OCI-LY3 (cell line): Measurements from ENCODE around the gene AKT3.

Experiments
- H2AFZ ChIP-seq: fragments of 200-600, 300-600 bp; shearing (Covaris generic); 2 replicates; pipeline ENCODE4 v1.6.0; 2014; ENCODE audit warnings: antibody characterized with exemption, low read depth, low read length
- H3K27ac ChIP-seq: fragments of 200-600, 300-600 bp; sonication (generic); 2 replicates; pipeline ENCODE4 v1.5.1; 2014; ENCODE audit warnings: mild to moderate bottlenecking, low read length, moderate library complexity, mixed read lengths
- H3K27me3 ChIP-seq: fragments of 200-600, 300-600 bp; sonication (generic); 2 replicates; pipeline ENCODE4 v1.6.1; 2014; ENCODE audit warnings: low read depth, low read length, mixed read lengths
- H3K36me3 ChIP-seq: fragments of 200-600, 300-600 bp; sonication (generic); replicated peaks from 2 replicates; pipeline ENCODE3; 2014; ENCODE audit warnings: low read depth, low read length, mixed read lengths
- H3K4me1 ChIP-seq: fragments of 300-600, 200-600 bp; sonication (generic); 2 replicates; pipeline ENCODE4 v1.6.1; 2014; ENCODE audit warnings: low read length, mixed read lengths
- H3K4me2 ChIP-seq: fragments of 200-600, 300-600 bp; sonication (generic); 2 replicates; pipeline ENCODE4 v1.6.1; 2014; ENCODE audit warnings: low read length, mixed read lengths
- H3K4me3 ChIP-seq: fragments of 300-600, 200-600 bp; sonication (generic); 2 replicates; pipeline ENCODE4 v1.5.1; 2014; ENCODE audit warnings: antibody characterized with exemption, mild to moderate bottlenecking, low read length, moderate library complexity
- H3K79me2 ChIP-seq: fragments of 300-600, 200-600 bp; shearing (Covaris generic); 2 replicates; pipeline ENCODE4 v1.6.1; 2014; ENCODE audit warnings: mild to moderate bottlenecking, low read length, mixed read lengths
- H3K9ac ChIP-seq: fragments of 300-600, 200-600 bp; shearing (Covaris generic); 2 replicates; pipeline ENCODE4 v1.6.0; 2014; ENCODE audit warnings: mild to moderate bottlenecking, low read length, moderate library complexity
- H3K9me3 ChIP-seq: fragments of 200-600, 300-600 bp; shearing (Covaris generic); 2 replicates; pipeline ENCODE4 v1.6.1; 2014; ENCODE audit warnings: low read length, mixed read lengths; ENCODE audit not compliant: insufficient read depth
- H4K20me1 ChIP-seq: fragments of 200-600, 300-600 bp; sonication (generic); 2 replicates; pipeline ENCODE4 v1.6.1; 2016; ENCODE audit warnings: low read length, mixed read lengths; ENCODE audit not compliant: insufficient read depth
- CTCF ChIP-seq: fragments of 200-600, 300-600 bp; sonication (generic); IDR thresholded peaks from 2 replicates; pipeline ENCODE4 v1.5.1; 2014; ENCODE audit warnings: antibody characterized with exemption, low read length, low read depth
- EZH2phosphoT487 ChIP-seq: fragments of 200-600 bp; shearing (Covaris generic); IDR thresholded peaks from 2 replicates; pipeline ENCODE4 v1.6.1; 2018; ENCODE audit warnings: antibody characterized with exemption, mixed run types, low read depth

The AKT3 gene

GRCh38 chr1:243474906-243475305, 375.1 kb downstream of the AKT3 start:
- Histone ChIP-seq H3K4me1 (peaks cover 28% of the 10 kb centered on the region), H4K20me1 (no peaks in the 10 kb centered on the region), H3K4me3 (no peak overlapping the region), H3K36me3 (no peaks in the 10 kb centered on the region), H3K79me2 (no peaks in the 10 kb centered on the region), H2AFZ (no peak overlapping the region), H3K9me3 (no peaks in the 10 kb centered on the region), H3K9ac (no peak overlapping the region), H3K27ac (no peak overlapping the region), H3K4me2 (no peak overlapping the region), H3K27me3 (no peaks in the 10 kb centered on the region)
- TF ChIP-seq CTCF (no peak), EZH2phosphoT487 (no peak)

- Histone ChIP-seq H3K36me3 (no peaks in the 10 kb centered on the region), H2AFZ (no peak overlapping the region), H3K27ac (no peak overlapping the region), H3K4me3 (no peak overlapping the region), H3K27me3 (no peaks in the 10 kb centered on the region), H3K4me1 (peaks cover 28% of the 10 kb centered on the region), H3K9me3 (no peaks in the 10 kb centered on the region), H3K79me2 (no peaks in the 10 kb centered on the region), H3K4me2 (peak overlapping the region; percentile 80), H3K9ac (no peak overlapping the region), H4K20me1 (no peaks in the 10 kb centered on the region)
- TF ChIP-seq CTCF, result no peak
- TF ChIP-seq EZH2phosphoT487, result no peak
Measured at GRCh38 chr1:243474136-243474881, 375.7 kb downstream of the AKT3 start.

- no peak overlapping the region for H3K27ac ChIP-seq
- no peak for TF ChIP-seq EZH2phosphoT487
- TF ChIP-seq CTCF, result no peak
- peaks cover 28% of the 10 kb centered on the region for H3K4me1 ChIP-seq
- no peaks in the 10 kb centered on the region for H3K27me3 ChIP-seq
- peak overlapping the region; percentile 80 for H3K4me2 ChIP-seq
- peak overlapping the region; percentile 29 for H3K9ac ChIP-seq
- no peaks in the 10 kb centered on the region for H3K9me3 ChIP-seq
- H2AFZ ChIP-seq, result 0 out of 2 replicates have a peak overlapping the region, but pooled peaks have one; percentile 0
- H3K79me2 ChIP-seq, result no peaks in the 10 kb centered on the region
- peak overlapping the region; percentile 70 for H3K4me3 ChIP-seq
- no peaks in the 10 kb centered on the region for H3K36me3 ChIP-seq
- H4K20me1 ChIP-seq, result no peaks in the 10 kb centered on the region
Measured at GRCh38 chr1:243473227-243474135, 376.6 kb downstream of the AKT3 start.
